D721Med (cell line): ENCODE data around the gene DIDO1.

Experiments used
- DNase-seq: peaks from one replicate; pipeline ENCODE4 v3.0.0; 2011; ENCODE audit warnings: low spot score; ENCODE audit not compliant: insufficient read length
- FAIRE-seq: peaks from 2 replicates; lab custom pipeline; 2011; peaks lifted over from hg19 to GRCh38; lab: Jason Lieb, UNC
- TF ChIP-seq, protein P1 (sequence below): IDR thresholded peaks from 2 replicates; pipeline ENCODE4 v1.5.1; 2012; ENCODE audit warnings: mild to moderate bottlenecking, control low read depth; ENCODE audit not compliant: insufficient read depth; ENCODE audit errors: missing control alignments

Gene DIDO1

DNA sequence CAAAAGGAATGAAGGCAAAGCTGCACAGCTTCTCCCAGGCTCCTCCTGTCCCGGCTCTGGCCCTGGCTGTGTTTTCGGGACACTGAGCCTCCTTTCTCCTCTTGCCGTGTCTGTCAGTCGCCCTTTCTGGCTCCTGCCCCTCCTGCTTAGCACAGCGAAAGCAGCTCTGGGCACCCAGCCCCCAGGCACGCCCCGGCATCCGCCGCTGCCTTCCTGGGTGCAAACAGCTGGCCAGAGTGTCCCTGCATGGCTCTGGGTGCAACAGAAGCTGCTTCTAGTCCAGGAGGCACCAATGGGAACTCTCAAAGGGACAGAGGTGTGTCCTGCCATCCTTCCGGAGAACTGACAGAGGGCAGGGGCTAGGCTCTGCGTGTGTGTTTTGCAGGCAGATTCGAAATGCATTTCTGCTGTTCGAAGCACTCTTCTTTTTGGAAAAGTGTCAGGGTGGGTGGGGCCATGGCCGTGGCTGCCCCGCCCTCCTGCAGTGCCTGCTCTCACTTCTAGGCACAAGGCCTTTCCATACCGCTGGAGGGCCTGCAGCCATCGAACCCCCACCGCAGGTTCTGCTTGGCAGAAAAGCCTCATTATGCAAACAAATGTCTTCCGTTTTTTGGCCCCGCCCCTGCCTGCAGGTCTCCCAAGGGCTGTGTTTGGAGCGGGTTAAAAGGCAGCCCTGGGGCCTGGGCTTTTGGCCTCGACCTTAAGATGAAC, 93.9 kb downstream of the DIDO1 start:
- no peak for FAIRE-seq
- no peak for DNase-seq

DNA sequence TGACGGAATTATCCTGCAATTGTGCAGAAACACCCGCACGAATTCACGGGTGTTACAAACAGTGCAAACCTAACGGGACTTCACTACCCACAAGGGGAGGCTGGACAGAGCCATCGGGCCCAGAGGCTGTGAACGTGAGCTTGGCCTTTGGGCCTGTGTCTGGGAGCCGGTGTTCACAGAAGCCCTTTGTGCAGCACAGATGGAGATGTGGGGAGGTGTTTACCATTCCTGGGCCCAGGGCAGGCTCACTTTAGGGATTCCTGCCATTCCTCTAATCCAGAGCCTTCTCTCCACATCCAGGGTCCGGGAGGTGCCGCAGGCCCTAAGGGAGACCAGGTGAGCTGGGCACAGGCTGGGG, 94.5 kb downstream of the DIDO1 start:
- FAIRE-seq: no peak

More for the DNA sequence above, 93.9 kb downstream of the DIDO1 start:
- TF ChIP-seq, protein P1, sequence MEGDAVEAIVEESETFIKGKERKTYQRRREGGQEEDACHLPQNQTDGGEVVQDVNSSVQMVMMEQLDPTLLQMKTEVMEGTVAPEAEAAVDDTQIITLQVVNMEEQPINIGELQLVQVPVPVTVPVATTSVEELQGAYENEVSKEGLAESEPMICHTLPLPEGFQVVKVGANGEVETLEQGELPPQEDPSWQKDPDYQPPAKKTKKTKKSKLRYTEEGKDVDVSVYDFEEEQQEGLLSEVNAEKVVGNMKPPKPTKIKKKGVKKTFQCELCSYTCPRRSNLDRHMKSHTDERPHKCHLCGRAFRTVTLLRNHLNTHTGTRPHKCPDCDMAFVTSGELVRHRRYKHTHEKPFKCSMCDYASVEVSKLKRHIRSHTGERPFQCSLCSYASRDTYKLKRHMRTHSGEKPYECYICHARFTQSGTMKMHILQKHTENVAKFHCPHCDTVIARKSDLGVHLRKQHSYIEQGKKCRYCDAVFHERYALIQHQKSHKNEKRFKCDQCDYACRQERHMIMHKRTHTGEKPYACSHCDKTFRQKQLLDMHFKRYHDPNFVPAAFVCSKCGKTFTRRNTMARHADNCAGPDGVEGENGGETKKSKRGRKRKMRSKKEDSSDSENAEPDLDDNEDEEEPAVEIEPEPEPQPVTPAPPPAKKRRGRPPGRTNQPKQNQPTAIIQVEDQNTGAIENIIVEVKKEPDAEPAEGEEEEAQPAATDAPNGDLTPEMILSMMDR: no peak

GRCh38 chr20:62831361-62831788, 94.9 kb downstream of the DIDO1 start:
- FAIRE-seq (no peak), DNase-seq (no peak)
- TF ChIP-seq, protein P1: no peak

More for the DNA sequence above, 94.5 kb downstream of the DIDO1 start:
- TF ChIP-seq, protein P1: no peak
- DNase-seq: no peak

GRCh38 chr20:62830821-62831220, 95.5 kb downstream of the DIDO1 start:
- FAIRE-seq (no peak), DNase-seq (no peak)
- TF ChIP-seq, protein P1: no peak

DNA sequence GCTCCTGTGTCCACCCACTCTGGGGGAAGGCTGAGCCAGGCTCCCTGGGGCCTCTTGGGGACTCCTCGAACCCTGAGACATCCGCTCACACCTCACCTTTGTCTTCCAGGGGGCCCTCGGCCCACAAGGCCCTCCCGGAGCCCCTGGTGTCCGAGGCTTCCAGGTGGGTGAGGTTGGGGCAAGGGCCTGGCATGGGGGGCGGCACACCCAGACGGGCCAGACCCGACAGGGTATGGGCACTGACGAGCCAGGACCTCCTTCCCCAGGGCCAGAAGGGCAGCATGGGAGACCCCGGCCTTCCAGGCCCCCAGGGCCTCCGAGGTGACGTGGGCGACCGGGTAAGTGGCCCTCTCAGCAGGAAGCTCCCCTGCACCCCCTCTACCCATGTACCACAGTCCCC, 96.1 kb downstream of the DIDO1 start:
- DNase-seq: no peak
- FAIRE-seq: no peak
- TF ChIP-seq, protein P1: no peak

DNA sequence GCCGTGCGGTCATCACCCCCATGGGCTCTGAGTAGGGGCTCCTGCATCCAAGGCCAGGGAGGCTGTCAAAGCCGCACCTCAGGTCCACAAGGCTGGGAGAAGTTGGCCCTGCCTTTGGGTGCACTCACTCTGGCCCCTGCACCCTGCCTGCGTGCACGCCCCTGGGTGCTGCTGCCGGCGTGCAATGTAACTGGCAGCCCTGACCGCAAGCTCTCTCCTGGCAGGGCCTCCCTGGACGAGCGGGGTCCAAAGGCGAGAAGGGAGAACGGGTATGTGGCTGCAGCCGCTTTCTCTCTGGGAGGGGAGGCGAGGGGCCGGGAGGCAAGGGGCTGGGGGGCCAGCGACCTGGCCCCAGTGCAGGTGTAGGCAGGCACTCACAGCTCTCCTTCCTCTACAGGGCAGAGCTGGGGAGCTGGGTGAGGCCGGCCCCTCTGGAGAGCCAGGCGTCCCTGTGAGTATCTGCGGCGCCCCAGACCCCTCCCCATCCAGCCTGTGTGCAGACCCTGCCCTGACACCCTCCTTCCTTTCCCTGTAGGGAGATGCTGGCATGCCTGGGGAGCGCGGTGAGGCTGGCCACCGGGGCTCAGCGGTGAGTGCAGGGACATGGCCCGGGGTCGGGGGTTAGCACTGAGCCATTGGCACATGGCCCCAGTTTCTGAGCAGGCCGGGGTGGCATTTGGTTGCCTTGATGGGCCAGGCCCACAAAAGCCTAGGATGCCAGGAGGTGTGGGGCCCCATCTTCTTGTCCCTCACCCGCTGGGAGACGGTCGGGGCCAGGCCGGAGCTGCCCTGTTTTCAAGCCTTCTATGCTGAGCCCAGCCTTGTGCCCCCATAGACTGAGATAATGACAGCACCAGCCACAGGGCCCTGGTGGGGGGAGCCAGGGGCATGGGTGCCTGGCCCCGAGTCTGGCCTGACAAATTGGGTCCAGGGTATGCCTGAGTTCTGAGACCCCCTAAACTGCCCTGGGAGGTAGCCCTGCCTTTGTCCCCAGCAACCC, 96.8 kb downstream of the DIDO1 start:
- DNase-seq (no peak), FAIRE-seq (no peak)
- TF ChIP-seq, protein P1: no peak
